ENCODE results near the gene ATOX1.

DNA sequence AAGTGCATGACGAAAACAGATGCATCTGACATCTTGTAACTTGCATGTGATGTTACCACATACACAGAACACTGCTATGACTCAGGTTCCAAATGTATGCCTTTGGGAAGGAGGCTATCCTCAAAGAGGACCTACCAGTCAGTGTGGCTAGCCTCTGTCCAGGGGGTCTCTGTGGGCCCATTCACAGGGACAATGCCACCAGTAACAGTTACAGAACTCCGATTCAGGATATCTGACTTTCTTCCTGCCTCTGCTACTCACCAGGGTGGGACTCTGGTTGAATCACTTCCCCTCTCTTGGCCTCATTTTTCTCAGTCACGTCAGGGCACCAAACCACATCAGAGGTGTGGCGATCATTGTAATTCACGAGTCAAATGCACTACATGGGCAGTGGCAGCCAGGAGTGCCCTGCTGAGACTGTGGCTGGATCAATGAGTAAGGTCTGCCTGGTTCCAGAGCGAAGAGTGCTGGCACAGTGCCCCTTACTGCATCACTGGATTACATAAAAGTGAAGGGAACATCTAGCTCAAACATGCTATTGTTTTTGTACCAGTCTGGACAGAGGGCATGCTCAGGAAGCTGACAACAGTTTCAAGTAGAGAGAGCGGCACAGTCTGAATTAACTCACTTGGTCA is 13.2 kb downstream of the ATOX1 start:
- no peak for TF ChIP-seq EZH2phosphoT487 (IDR thresholded peaks at IDR 0.05; ENCODE audit: insufficient read depth, low read depth)
- no peak for TF ChIP-seq EZH2 (IDR thresholded peaks at IDR 0.05; ENCODE audit: insufficient read depth, poor library complexity, severe bottlenecking)
